Natural killer cell (primary cell): ENCODE data around the gene GSE1. TPM values are rescaled to one million over a fixed set of nuclear protein-coding genes. Genes with fewer than 3 reads are reported as not detected.

Source experiments
- ATAC-seq, 3 donors: fragments of 150-1000 bp in 2 of 3; fragments of 200-7000 bp in 1 of 3; cut with Tn5 transposase; 1 replicate in 1 of 3; 2 replicates in 2 of 3; pipeline ENCODE4 v1.10.0; 2021; ENCODE audit warnings: mild to moderate bottlenecking in 2 of 3, moderate library complexity in 2 of 3
- DNase-seq, 2 donors: peaks; one replicate each; pipeline versions ENCODE4 v3.0.0 to v3.0.0-alpha.2; 2013 to 2021; ENCODE audit warnings: mixed read lengths in 1 of 2
- H3K27ac ChIP-seq: one replicate; pipeline ENCODE4 v1.5.1; 2013; ENCODE audit warnings: mild to moderate bottlenecking, low read length
- H3K27me3 ChIP-seq: one replicate; pipeline ENCODE4 v1.6.1; 2013; ENCODE audit warnings: low read length; ENCODE audit not compliant: control insufficient read depth, insufficient read depth
- H3K36me3 ChIP-seq: one replicate; pipeline ENCODE4 v1.6.1; 2013; ENCODE audit warnings: low read length; ENCODE audit not compliant: control insufficient read depth, insufficient read depth
- H3K4me1 ChIP-seq: one replicate; pipeline ENCODE4 v1.6.1; 2013; ENCODE audit warnings: low read length; ENCODE audit not compliant: control insufficient read depth, insufficient read depth
- H3K4me3 ChIP-seq: one replicate; pipeline ENCODE4 v1.5.1; 2013; ENCODE audit warnings: low read length
- H3K9me3 ChIP-seq: one replicate; pipeline ENCODE4 v1.6.1; 2013; ENCODE audit warnings: low read length; ENCODE audit not compliant: control insufficient read depth, insufficient read depth
- H3K27ac Mint-ChIP-seq, 2 donors: one replicate each; pipeline ENCODE4 v1.8.0; 2022; ENCODE audit warnings: mild to moderate bottlenecking in 2 of 2, mixed read lengths in 2 of 2, moderate library complexity in 1 of 2
- H3K27me3 Mint-ChIP-seq, 2 donors: one replicate each; pipeline ENCODE4 v1.8.0; 2022; ENCODE audit warnings: low read depth in 2 of 2, mixed read lengths in 2 of 2
- H3K36me3 Mint-ChIP-seq: one replicate; pipeline ENCODE4 v1.8.0; 2022; ENCODE audit warnings: mixed read lengths
- H3K4me1 Mint-ChIP-seq, 2 donors: one replicate each; pipeline ENCODE4 v1.8.0; 2022; ENCODE audit warnings: mixed read lengths in 2 of 2
- H3K4me3 Mint-ChIP-seq: one replicate; pipeline ENCODE4 v1.8.0; 2022; ENCODE audit warnings: mild to moderate bottlenecking, moderate library complexity, mixed read lengths
- H3K9me3 Mint-ChIP-seq, 2 donors: one replicate each; pipeline ENCODE4 v1.8.0; 2022; ENCODE audit warnings: mixed read lengths in 2 of 2
- WGBS: methylation state at CpG from one replicate; pipeline ENCODE4 v1.1.7; 2013; ENCODE audit warnings: missing lambda C conversion rate; ENCODE audit not compliant: insufficient coverage; 5-methylcytosine and 5-hydroxymethylcytosine counted together
- intact Hi-C: fragments of 100-400 bp; cut with micrococcal nuclease; formaldehyde crosslinking; loops from one replicate; pipeline ENCODE4 v1.14.2; 2022
- total RNA-seq, 4 donors: library from RNA; stranded (reverse); fragments of 120-200 nt in 1 of 4; gene quantifications; one replicate each; pipeline versions ENCODE4 v1.2.3 to v1.2.4, GENCODE V29; 2013 to 2022
- TF ChIP-seq, protein P1 (sequence below): fragments of 200-600 bp; IDR thresholded peaks from one replicate; pipeline ENCODE4 v1.8.0; 2022; ENCODE audit warnings: antibody characterized with exemption

GSE1 gene
- total RNA-seq, 3 donors from 2014 or later (not counting 1 experiment from before 2014, with no cell fraction given) = 232 to 277 (median 233) TPM

GRCh38 chr16:85605051-85605911, 7.8 kb upstream of the GSE1 start:
- H3K9me3 Mint-ChIP-seq = no peaks in the 10 kb centered on the region
- TF ChIP-seq, protein P1, sequence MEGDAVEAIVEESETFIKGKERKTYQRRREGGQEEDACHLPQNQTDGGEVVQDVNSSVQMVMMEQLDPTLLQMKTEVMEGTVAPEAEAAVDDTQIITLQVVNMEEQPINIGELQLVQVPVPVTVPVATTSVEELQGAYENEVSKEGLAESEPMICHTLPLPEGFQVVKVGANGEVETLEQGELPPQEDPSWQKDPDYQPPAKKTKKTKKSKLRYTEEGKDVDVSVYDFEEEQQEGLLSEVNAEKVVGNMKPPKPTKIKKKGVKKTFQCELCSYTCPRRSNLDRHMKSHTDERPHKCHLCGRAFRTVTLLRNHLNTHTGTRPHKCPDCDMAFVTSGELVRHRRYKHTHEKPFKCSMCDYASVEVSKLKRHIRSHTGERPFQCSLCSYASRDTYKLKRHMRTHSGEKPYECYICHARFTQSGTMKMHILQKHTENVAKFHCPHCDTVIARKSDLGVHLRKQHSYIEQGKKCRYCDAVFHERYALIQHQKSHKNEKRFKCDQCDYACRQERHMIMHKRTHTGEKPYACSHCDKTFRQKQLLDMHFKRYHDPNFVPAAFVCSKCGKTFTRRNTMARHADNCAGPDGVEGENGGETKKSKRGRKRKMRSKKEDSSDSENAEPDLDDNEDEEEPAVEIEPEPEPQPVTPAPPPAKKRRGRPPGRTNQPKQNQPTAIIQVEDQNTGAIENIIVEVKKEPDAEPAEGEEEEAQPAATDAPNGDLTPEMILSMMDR = no peak
- no peaks in the 10 kb centered on the region for H3K36me3 Mint-ChIP-seq
- H3K4me1 ChIP-seq = peaks cover 65% of the 10 kb centered on the region
- intact Hi-C loops = no loop called here
- H3K27me3 Mint-ChIP-seq = no peaks in the 10 kb centered on the region
- H3K4me3 ChIP-seq = no peak overlapping the region
- H3K4me3 Mint-ChIP-seq = peak overlapping the region; percentile 78
- peaks cover 31 to 79% of the 10 kb centered on the region in 2 donors for H3K4me1 Mint-ChIP-seq
- 73% methylated on average over 28 of the region's 28 CpGs for WGBS
- no peaks in the 10 kb centered on the region for H3K36me3 ChIP-seq
- no peak for DNase-seq
- H3K9me3 ChIP-seq = no peaks in the 10 kb centered on the region
- peak in 2 of 3 donors; percentile 10 to 53 for ATAC-seq
- H3K27me3 ChIP-seq = no peaks in the 10 kb centered on the region
- no peak overlapping the region for H3K27ac ChIP-seq
- H3K27ac Mint-ChIP-seq = peak overlapping the region; percentile 70 to 73

DNA sequence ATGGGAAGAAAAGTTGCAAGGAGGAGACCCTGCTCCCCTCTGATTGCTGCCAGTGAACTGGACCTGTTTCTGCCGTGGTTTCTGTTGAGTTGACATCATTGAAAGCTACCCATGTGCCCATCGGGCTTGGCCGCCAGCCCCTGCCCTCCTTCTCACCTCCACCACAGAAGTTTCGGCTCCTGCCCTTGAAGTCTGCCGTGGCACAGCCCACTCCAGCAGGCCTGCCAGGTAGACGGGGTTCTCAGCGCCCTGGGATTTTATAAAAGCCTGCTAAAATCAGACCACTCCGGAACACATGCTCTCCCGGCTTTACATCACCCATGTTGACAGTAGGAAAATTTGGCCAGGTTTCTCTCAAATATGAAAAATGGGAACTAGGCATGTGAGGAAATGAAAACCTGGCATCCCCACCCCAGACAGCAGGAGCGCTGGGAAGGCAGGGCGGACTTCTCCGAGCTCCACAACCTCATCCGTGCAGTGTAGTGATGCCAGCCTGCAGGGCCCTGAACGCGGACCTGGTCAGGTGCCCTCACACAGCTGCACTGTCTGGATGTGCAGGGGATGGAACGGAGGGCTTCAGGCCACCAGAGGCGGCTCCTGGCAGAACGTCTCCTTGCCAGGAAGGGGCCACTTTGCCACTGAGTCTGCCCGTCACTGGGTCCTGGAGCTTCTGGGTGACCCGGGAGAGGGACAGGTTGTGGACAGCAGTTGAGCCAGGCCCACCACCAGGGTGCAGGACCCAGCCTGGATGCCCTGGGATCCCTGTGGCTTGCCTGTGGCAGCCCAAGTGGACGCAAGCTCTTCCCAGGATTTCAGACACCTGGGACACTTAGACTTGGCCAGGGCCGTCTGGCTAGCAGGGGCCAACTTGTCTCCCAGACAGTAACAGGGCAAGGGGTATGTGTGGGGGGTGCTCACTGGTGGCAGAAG, 6.9 kb upstream of the GSE1 start:
- Histone ChIP-seq H3K9me3 (no peaks in the 10 kb centered on the region), H3K4me1 (peaks cover 73% of the 10 kb centered on the region), H3K27me3 (no peaks in the 10 kb centered on the region), H3K4me3 (no peak overlapping the region), H3K36me3 (no peaks in the 10 kb centered on the region), H3K27ac (no peak overlapping the region)
- peak overlapping the region; percentile 78 for H3K4me3 Mint-ChIP-seq
- no peaks in the 10 kb centered on the region for H3K9me3 Mint-ChIP-seq
- H3K36me3 Mint-ChIP-seq = no peaks in the 10 kb centered on the region
- DNase-seq = no peak
- WGBS = 76% methylated on average over 22 of the region's 22 CpGs
- TF ChIP-seq, protein P1 = no peak
- intact Hi-C loops = no loop called here
- peaks cover 31 to 76% of the 10 kb centered on the region in 2 donors for H3K4me1 Mint-ChIP-seq
- ATAC-seq = peak in 1 of 3 donors; percentile 23
- H3K27ac Mint-ChIP-seq = peak overlapping the region; percentile 70 to 73
- no peaks in the 10 kb centered on the region for H3K27me3 Mint-ChIP-seq

- H3K9me3 ChIP-seq = no peaks in the 10 kb centered on the region
- 76% methylated on average over 5 of the region's 7 CpGs for WGBS
- peak overlapping the region; percentile 13 for H3K4me3 Mint-ChIP-seq
Measured at GRCh38 chr16:85606904-85607303, 6.2 kb upstream of the GSE1 start.

More at GRCh38 chr16:85606904-85607303, 6.2 kb upstream of the GSE1 start:
- Histone ChIP-seq H3K36me3 (no peaks in the 10 kb centered on the region), H3K27me3 (no peaks in the 10 kb centered on the region), H3K4me3 (no peak overlapping the region), H3K4me1 (peaks cover 76% of the 10 kb centered on the region), H3K27ac (no peak overlapping the region)
- Mint-ChIP-seq H3K9me3 (no peaks in the 10 kb centered on the region), H3K36me3 (no peaks in the 10 kb centered on the region), H3K27ac (peak overlapping the region in 1 of 2 donors; percentile 44), H3K4me1 (peaks cover 31 to 69% of the 10 kb centered on the region in 2 donors), H3K27me3 (no peaks in the 10 kb centered on the region)
- TF ChIP-seq, protein P1 = no peak
- intact Hi-C loops = no loop called here
- no peak for ATAC-seq
- no peak for DNase-seq
